CD4-positive, alpha-beta T cell (primary cell): Measurements from ENCODE around the gene BLTP1. TPM values are rescaled to one million over a fixed set of nuclear protein-coding genes. Genes with fewer than 3 reads are reported as not detected.

Source experiments
- ATAC-seq: fragments of 200-7000 bp; cut with Tn5 transposase; one replicate; pipeline ENCODE4 v1.10.0; 2022; ENCODE audit warnings: mild to moderate bottlenecking; ENCODE audit not compliant: poor library complexity
- CTCF ChIA-PET: fragments of 350-600 bp; sonication (Branson Sonifier 250); formaldehyde crosslinking; loops from one replicate; lab custom pipeline; 2021; ENCODE audit warnings: antibody characterized with exemption, inconsistent platforms; lab: Charles Lee
- POLR2A ChIA-PET: fragments of 350-600 bp; sonication (Branson Sonifier 250); formaldehyde crosslinking; loops from one replicate; lab custom pipeline; 2021; ENCODE audit warnings: antibody characterized with exemption, inconsistent platforms; lab: Charles Lee
- DNase-seq, 14 experiments: peaks; one replicate each; pipeline ENCODE4 v3.0.0-alpha.2; 2013 to 2020; ENCODE audit warnings: mixed read lengths in 2 of 14
- H3K27ac ChIP-seq, 2 donors: one replicate each; pipeline versions ENCODE4 v1.5.1 to v1.7.0; 2013; ENCODE audit warnings: low read length in 2 of 2, low read depth in 1 of 2, mild to moderate bottlenecking in 1 of 2
- H3K27me3 ChIP-seq, 2 experiments: 1 replicate in 1 of 2; 2 replicates in 1 of 2; pipeline versions ENCODE4 v1.6.1 to v1.7.0; 2013; ENCODE audit warnings: low read length in 2 of 2, control low read depth in 1 of 2, mild to moderate bottlenecking in 1 of 2, moderate library complexity in 1 of 2; ENCODE audit not compliant: insufficient read depth in 2 of 2, control insufficient read depth in 1 of 2
- H3K36me3 ChIP-seq: one replicate; pipeline ENCODE4 v1.6.1; 2013; ENCODE audit warnings: low read length, control low read depth; ENCODE audit not compliant: insufficient read depth
- H3K4me1 ChIP-seq: one replicate; pipeline ENCODE4 v1.6.1; 2013; ENCODE audit warnings: low read length, control low read depth; ENCODE audit not compliant: insufficient read depth
- H3K4me3 ChIP-seq: one replicate; pipeline ENCODE4 v1.5.1; 2013; ENCODE audit warnings: mild to moderate bottlenecking, low read length, moderate library complexity
- H3K9me3 ChIP-seq, 2 experiments: 1 replicate in 1 of 2; 2 replicates in 1 of 2; pipeline versions ENCODE4 v1.6.1 to v1.7.0; 2013; ENCODE audit warnings: low read length in 2 of 2, mild to moderate bottlenecking in 2 of 2, control low read depth in 1 of 2, moderate library complexity in 1 of 2; ENCODE audit not compliant: control insufficient read depth in 1 of 2, insufficient read depth in 1 of 2
- H3K27ac Mint-ChIP-seq: one replicate; pipeline ENCODE4 v1.8.0; 2020; ENCODE audit warnings: mixed read lengths
- H3K27me3 Mint-ChIP-seq: one replicate; pipeline ENCODE4 v1.8.0; 2021; ENCODE audit warnings: mixed read lengths
- H3K36me3 Mint-ChIP-seq: one replicate; pipeline ENCODE4 v1.8.0; 2021; ENCODE audit warnings: low read depth, mixed read lengths
- H3K4me1 Mint-ChIP-seq: one replicate; pipeline ENCODE4 v1.8.0; 2021; ENCODE audit warnings: low read depth, mixed read lengths
- H3K4me3 Mint-ChIP-seq: one replicate; pipeline ENCODE4 v1.8.0; 2020; ENCODE audit warnings: mild to moderate bottlenecking, mixed read lengths
- H3K9me3 Mint-ChIP-seq: one replicate; pipeline ENCODE4 v1.8.0; 2020; ENCODE audit warnings: mixed read lengths
- CTCF ChIP-seq: fragments of 200-600 bp; IDR thresholded peaks from one replicate; pipeline ENCODE4 v1.8.0; 2022; ENCODE audit warnings: antibody characterized with exemption, mild to moderate bottlenecking
- intact Hi-C, 2 experiments: fragments of 100-400 bp; cut with DNase I in 1 of 2; cut with micrococcal nuclease in 1 of 2; formaldehyde crosslinking; loops; one replicate each; pipeline versions ENCODE4 v1.15.1 to v1.9.0; 2023 to 2025; cut with DNase I, micrococcal nuclease
- total RNA-seq, 174 experiments: library from RNA in 2 of 174; stranded (reverse) in 2 of 174; gene quantifications; one replicate each; pipeline ENCODE4 v1.2.3 and lab custom pipeline; 2021 to 2026

Gene BLTP1
- total RNA-seq, 2 experiments from 2014 or later: 86.9 to 93.6 TPM

DNA sequence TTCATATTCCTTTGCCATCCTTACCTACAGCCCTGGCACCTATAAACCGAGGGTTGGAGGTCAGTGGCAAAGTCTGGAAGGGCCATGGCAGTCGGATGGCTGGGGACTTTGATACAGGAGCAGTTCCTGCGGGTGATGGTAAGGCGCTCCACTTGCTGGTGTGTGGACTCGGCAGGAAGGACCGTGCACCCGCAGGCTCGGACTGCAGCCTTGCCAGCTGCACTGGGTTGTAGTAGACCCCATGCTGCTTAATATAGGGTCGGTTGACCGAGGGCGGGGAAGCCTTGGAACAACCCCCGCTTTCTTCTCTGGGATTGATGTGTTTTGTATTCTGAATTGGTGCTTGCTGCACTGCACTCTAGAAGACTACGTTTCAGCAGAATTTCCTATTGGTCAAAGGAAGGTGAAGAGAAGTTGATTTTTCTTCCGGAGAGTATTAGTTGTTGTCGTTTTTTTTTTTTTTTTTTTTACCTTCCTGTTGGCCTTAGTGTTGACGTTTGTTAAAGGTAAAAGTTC lies 638 bp downstream of the BLTP1 start:
- H3K4me3 Mint-ChIP-seq: peak overlapping the region; percentile 94
- no peaks in the 10 kb centered on the region for H3K9me3 Mint-ChIP-seq
- DNase-seq: peak in 10 of 14 experiments; percentile 1 to 64 (median 12)
- POLR2A ChIA-PET: interaction anchor here (0.9 to 3.5 kb wide), 5 partner anchors 9 to 580 kb away, joined by 3 to 31 read pairs (median 3); no protein-coding TSS in a partner anchor
- Histone ChIP-seq H3K27ac (peak overlapping the region; percentile 81 to 89), H3K9me3 (no peaks in the 10 kb centered on the region), H3K36me3 (peaks cover 19% of the 10 kb centered on the region), H3K27me3 (no peaks in the 10 kb centered on the region), H3K4me3 (peak overlapping the region; percentile 93), H3K4me1 (peaks cover 16% of the 10 kb centered on the region)
- no peak for TF ChIP-seq CTCF
- peak; percentile 15 for ATAC-seq
- H3K4me1 Mint-ChIP-seq: peaks cover 79% of the 10 kb centered on the region
- H3K27me3 Mint-ChIP-seq: no peaks in the 10 kb centered on the region
- H3K27ac Mint-ChIP-seq: peak overlapping the region; percentile 94
- peaks cover 41% of the 10 kb centered on the region for H3K36me3 Mint-ChIP-seq
- intact Hi-C loops: loop anchor here (1.0 to 10.0 kb wide), 7 partner anchors 200 to 762 kb away; partner anchors contain the start of genes BBS12 (in 1 of the 2), CCNA2 (in 1 of the 2) and TRPC3 (in 1 of the 2)
- CTCF ChIA-PET: no interaction called here

DNA sequence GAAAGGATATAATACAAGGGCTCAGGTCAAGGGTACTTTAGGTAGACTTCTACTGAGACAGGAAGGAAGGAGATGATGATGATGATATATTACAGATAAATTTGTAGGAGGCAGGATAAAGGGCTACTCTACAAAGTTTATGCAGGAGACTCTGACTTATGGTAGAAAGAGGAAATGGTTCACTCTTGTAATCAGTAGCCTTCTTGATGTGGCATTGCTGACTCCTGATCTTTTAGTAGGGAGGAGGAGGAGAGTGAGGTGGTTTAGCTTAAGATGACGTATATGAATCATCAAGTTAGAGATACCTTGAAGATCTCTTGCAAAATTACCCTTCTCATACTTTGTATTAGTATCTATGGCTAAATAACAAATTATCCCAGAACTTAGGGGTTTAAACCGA lies 4.7 kb downstream of the BLTP1 start:
- Histone ChIP-seq H3K27me3 (no peaks in the 10 kb centered on the region), H3K27ac (no peak overlapping the region), H3K9me3 (no peaks in the 10 kb centered on the region), H3K4me3 (no peak overlapping the region), H3K4me1 (peaks cover 16% of the 10 kb centered on the region), H3K36me3 (peaks cover 36% of the 10 kb centered on the region)
- Mint-ChIP-seq H3K4me3 (peak overlapping the region; percentile 9), H3K27ac (peak overlapping the region; percentile 5), H3K36me3 (peaks cover 67% of the 10 kb centered on the region), H3K9me3 (no peaks in the 10 kb centered on the region), H3K4me1 (peaks cover 73% of the 10 kb centered on the region), H3K27me3 (no peaks in the 10 kb centered on the region)
- no peak for TF ChIP-seq CTCF
- ATAC-seq (peak; percentile 30), DNase-seq (peak in 3 of 14 experiments; percentile 29 to 63 (median 45))
- ChIA-PET CTCF (no interaction called here), POLR2A (interaction anchor here (1.2 kb wide), 1 partner anchor 26 kb away, joined by 7 read pairs; no protein-coding TSS in a partner anchor)
- intact Hi-C loops: loop anchor here in 1 of 2 experiments (10.0 kb wide), 2 partner anchors 332 to 758 kb away; partner anchors contain the start of gene CCNA2

DNA sequence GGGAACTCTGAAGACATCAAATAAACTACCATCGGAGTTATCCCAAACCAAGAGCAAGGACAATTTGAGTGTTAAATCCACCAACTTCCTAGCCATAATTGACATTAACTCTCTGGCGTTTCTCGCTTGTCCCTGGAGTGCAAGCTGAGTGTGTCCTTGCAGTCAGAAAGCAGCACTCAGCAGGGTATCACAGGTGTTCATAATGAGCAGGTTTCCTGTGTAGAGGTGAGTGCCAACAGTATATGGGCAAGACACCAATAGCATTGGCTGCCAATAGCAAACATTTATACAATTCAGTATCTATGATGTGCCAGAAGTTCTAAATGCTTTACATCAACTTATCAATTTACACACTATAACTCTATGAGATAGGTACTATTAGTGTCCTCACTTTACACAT lies 11.2 kb downstream of the BLTP1 start:
- no peaks in the 10 kb centered on the region for H3K9me3 ChIP-seq
- ChIA-PET POLR2A (interaction anchor here (0.8 kb wide), 1 partner anchor 39 kb away, joined by 4 read pairs; no protein-coding TSS in a partner anchor), CTCF (interaction anchor here (0.9 kb wide), 1 partner anchor 8 kb away, joined by 3 read pairs; no protein-coding TSS in a partner anchor)
- H3K27me3 ChIP-seq: no peaks in the 10 kb centered on the region
- Mint-ChIP-seq H3K4me3 (no peak overlapping the region), H3K36me3 (peaks cover 62% of the 10 kb centered on the region), H3K27me3 (no peaks in the 10 kb centered on the region), H3K4me1 (peaks cover 67% of the 10 kb centered on the region), H3K9me3 (no peaks in the 10 kb centered on the region), H3K27ac (peak overlapping the region; percentile 3)
- H3K4me3 ChIP-seq: no peak overlapping the region
- ATAC-seq: no peak
- H3K4me1 ChIP-seq: peaks cover 6% of the 10 kb centered on the region
- no peak for DNase-seq
- H3K27ac ChIP-seq: no peak overlapping the region
- peaks cover 24% of the 10 kb centered on the region for H3K36me3 ChIP-seq
- intact Hi-C loops: no loop called here
- TF ChIP-seq CTCF: no peak
